Peyer's patch (tissue), 4 donors: ENCODE results near the gene DNAJB6.

Source experiments
- POLR2A ChIP-seq, 2 donors: fragments of 450-650 bp; IDR thresholded peaks; one replicate each; pipeline ENCODE4 v1.5.1; 2017; ENCODE audit warnings: antibody characterized with exemption in 2 of 2, mild to moderate bottlenecking in 2 of 2, moderate library complexity in 2 of 2
- TF ChIP-seq, protein P1 (sequence below), 6 experiments: fragments of 450-650 bp in 4 of 6; fragments of 200-600 bp in 2 of 6; sonication (generic) in 1 of 6; IDR thresholded peaks; one replicate each; pipeline ENCODE4 v1.5.1; 2017 to 2019; ENCODE audit warnings: antibody characterized with exemption in 6 of 6, mild to moderate bottlenecking in 3 of 6, moderate library complexity in 1 of 6

DNA sequence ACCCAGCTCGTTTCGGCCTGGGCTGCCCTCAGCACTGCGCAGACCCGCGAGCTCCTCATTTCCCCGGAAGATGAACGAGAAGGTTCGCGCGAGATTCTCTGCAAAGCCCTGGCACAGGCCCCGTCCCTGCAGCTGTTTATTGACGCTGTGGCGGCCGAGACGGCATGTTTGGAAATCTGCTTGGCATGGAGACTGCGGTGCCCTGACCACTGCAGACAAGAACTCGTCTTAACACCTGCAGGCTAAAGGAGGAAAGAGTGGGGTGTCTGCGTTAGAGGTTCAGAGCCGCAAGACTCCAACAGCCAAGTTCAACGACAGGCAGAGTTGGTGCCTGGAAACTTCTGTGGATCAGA lies 125.6 kb downstream of the DNAJB6 start:
- TF ChIP-seq, protein P1, sequence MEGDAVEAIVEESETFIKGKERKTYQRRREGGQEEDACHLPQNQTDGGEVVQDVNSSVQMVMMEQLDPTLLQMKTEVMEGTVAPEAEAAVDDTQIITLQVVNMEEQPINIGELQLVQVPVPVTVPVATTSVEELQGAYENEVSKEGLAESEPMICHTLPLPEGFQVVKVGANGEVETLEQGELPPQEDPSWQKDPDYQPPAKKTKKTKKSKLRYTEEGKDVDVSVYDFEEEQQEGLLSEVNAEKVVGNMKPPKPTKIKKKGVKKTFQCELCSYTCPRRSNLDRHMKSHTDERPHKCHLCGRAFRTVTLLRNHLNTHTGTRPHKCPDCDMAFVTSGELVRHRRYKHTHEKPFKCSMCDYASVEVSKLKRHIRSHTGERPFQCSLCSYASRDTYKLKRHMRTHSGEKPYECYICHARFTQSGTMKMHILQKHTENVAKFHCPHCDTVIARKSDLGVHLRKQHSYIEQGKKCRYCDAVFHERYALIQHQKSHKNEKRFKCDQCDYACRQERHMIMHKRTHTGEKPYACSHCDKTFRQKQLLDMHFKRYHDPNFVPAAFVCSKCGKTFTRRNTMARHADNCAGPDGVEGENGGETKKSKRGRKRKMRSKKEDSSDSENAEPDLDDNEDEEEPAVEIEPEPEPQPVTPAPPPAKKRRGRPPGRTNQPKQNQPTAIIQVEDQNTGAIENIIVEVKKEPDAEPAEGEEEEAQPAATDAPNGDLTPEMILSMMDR (IDR thresholded peaks at IDR 0.05) = no peak
- TF ChIP-seq POLR2A (IDR thresholded peaks at IDR 0.05) = no peak
